ENCODE measurements around the gene C4orf51.

DNA sequence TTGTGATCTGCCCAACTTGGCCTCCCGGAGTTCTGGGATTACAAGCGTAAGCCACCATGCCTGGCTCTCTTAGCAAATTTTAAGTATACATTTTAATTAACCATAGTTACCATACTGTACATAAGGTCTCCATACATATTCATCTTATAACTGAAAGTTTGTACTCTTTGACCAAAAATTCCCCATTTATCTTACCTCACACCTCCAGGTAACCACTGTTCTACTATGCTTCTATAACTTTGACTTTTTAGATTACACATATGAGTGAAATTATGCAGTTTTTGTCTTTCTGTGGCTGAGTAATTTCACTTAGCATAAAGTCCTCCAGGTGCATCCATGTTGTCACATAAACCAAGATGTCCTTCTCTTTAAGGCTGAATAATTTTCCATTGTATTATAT lies 17.4 kb downstream of the C4orf51 start:
- TF ChIP-seq, protein P1, sequence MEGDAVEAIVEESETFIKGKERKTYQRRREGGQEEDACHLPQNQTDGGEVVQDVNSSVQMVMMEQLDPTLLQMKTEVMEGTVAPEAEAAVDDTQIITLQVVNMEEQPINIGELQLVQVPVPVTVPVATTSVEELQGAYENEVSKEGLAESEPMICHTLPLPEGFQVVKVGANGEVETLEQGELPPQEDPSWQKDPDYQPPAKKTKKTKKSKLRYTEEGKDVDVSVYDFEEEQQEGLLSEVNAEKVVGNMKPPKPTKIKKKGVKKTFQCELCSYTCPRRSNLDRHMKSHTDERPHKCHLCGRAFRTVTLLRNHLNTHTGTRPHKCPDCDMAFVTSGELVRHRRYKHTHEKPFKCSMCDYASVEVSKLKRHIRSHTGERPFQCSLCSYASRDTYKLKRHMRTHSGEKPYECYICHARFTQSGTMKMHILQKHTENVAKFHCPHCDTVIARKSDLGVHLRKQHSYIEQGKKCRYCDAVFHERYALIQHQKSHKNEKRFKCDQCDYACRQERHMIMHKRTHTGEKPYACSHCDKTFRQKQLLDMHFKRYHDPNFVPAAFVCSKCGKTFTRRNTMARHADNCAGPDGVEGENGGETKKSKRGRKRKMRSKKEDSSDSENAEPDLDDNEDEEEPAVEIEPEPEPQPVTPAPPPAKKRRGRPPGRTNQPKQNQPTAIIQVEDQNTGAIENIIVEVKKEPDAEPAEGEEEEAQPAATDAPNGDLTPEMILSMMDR (IDR thresholded peaks at IDR 0.05): no peak
- TF ChIP-seq ZNF423 (CRISPR knock-in tag; IDR thresholded peaks at IDR 0.05) (no peak), ESRRA (CRISPR knock-in tag; IDR thresholded peaks at IDR 0.05; ENCODE audit: borderline replicate concordance) (no peak), ZBTB21 (CRISPR knock-in tag; IDR thresholded peaks at IDR 0.05; ENCODE audit: borderline replicate concordance) (no peak), NR3C1 (CRISPR knock-in tag; conservative IDR thresholded peaks at IDR 0.05; ENCODE audit: low read depth) (no peak)
- TF ChIP-seq, protein P2, sequence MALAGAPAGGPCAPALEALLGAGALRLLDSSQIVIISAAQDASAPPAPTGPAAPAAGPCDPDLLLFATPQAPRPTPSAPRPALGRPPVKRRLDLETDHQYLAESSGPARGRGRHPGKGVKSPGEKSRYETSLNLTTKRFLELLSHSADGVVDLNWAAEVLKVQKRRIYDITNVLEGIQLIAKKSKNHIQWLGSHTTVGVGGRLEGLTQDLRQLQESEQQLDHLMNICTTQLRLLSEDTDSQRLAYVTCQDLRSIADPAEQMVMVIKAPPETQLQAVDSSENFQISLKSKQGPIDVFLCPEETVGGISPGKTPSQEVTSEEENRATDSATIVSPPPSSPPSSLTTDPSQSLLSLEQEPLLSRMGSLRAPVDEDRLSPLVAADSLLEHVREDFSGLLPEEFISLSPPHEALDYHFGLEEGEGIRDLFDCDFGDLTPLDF (CRISPR knock-in tag; IDR thresholded peaks at IDR 0.05): no peak
- TF ChIP-seq, protein P3, sequence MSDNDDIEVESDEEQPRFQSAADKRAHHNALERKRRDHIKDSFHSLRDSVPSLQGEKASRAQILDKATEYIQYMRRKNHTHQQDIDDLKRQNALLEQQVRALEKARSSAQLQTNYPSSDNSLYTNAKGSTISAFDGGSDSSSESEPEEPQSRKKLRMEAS (CRISPR knock-in tag; IDR thresholded peaks at IDR 0.05): no peak
- TF ChIP-seq, protein P4, sequence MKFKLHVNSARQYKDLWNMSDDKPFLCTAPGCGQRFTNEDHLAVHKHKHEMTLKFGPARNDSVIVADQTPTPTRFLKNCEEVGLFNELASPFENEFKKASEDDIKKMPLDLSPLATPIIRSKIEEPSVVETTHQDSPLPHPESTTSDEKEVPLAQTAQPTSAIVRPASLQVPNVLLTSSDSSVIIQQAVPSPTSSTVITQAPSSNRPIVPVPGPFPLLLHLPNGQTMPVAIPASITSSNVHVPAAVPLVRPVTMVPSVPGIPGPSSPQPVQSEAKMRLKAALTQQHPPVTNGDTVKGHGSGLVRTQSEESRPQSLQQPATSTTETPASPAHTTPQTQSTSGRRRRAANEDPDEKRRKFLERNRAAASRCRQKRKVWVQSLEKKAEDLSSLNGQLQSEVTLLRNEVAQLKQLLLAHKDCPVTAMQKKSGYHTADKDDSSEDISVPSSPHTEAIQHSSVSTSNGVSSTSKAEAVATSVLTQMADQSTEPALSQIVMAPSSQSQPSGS (CRISPR knock-in tag; IDR thresholded peaks at IDR 0.05; ENCODE audit: borderline replicate concordance, low read depth): no peak
